Tibial nerve (tissue), 4 donors: ENCODE results near the gene CA11. TPM values are rescaled to one million over a fixed set of nuclear protein-coding genes. Genes with fewer than 3 reads are reported as not detected.

ENCODE experiments used
- DNase-seq, 2 donors: peaks; one replicate each; pipeline ENCODE4 v3.0.0-alpha.2; 2019; ENCODE audit warnings: low spot score in 2 of 2
- H3K27ac ChIP-seq, 4 donors: fragments of 200-600 bp; sonication (generic) in 3 of 4; one replicate each; pipeline ENCODE4 v1.5.1; 2017 to 2019; ENCODE audit warnings: mild to moderate bottlenecking in 1 of 4
- H3K27me3 ChIP-seq, 2 donors: fragments of 200-600 bp; sonication (generic) in 1 of 2; one replicate each; pipeline versions ENCODE4 v1.5.1 to v1.6.0; 2017 to 2019
- H3K36me3 ChIP-seq, 3 donors: fragments of 200-600 bp; sonication (generic); one replicate each; pipeline ENCODE4 v1.5.1; 2018 to 2019
- H3K4me1 ChIP-seq, 4 donors: fragments of 200-600 bp; sonication (generic) in 3 of 4; one replicate each; pipeline ENCODE4 v1.5.1; 2017 to 2019
- H3K4me3 ChIP-seq, 4 donors: fragments of 200-600 bp; sonication (generic) in 3 of 4; one replicate each; pipeline ENCODE4 v1.5.1; 2017 to 2019; ENCODE audit warnings: mild to moderate bottlenecking in 1 of 4, moderate library complexity in 1 of 4
- H3K9me3 ChIP-seq, 4 donors: fragments of 200-600 bp; sonication (generic) in 3 of 4; one replicate each; pipeline ENCODE4 v1.5.1; 2017 to 2019
- CTCF ChIP-seq, 5 experiments: fragments of 200-600 bp in 3 of 5; fragments of 450-650 bp in 2 of 5; sonication (generic) in 3 of 5; IDR thresholded peaks; one replicate each; pipeline ENCODE4 v1.5.1; 2016 to 2019; ENCODE audit warnings: antibody characterized with exemption in 5 of 5, mild to moderate bottlenecking in 3 of 5, moderate library complexity in 2 of 5
- EP300 ChIP-seq, 2 donors: sonication (generic); formaldehyde crosslinking; IDR thresholded peaks; one replicate each; pipeline ENCODE4 v1.6.1; 2017; ENCODE audit warnings: antibody characterized with exemption in 2 of 2, mild to moderate bottlenecking in 1 of 2
- POLR2A ChIP-seq, 2 donors: fragments of 450-650 bp; IDR thresholded peaks; one replicate each; pipeline ENCODE4 v1.6.1; 2017; ENCODE audit warnings: antibody characterized with exemption in 2 of 2, mild to moderate bottlenecking in 2 of 2, moderate library complexity in 2 of 2
- WGBS, 2 donors: methylation state at CpG; one replicate each; pipeline ENCODE4 v1.1.5; 2018; 5-methylcytosine and 5-hydroxymethylcytosine counted together
- total RNA-seq, 4 donors: library from RNA; depleted of rRNA; stranded (reverse); fragments of >200 nt; gene quantifications; one replicate each; pipeline ENCODE4 v1.1.0, GENCODE V29; 2016

The CA11 gene
- total RNA-seq, 4 donors from 2014 or later = 3.1 to 5.4 (median 4.0) TPM

- Histone ChIP-seq H3K9me3 (no peaks in the 10 kb centered on the region), H3K27ac (no peak overlapping the region), H3K4me3 (no peak overlapping the region), H3K27me3 (no peaks in the 10 kb centered on the region), H3K36me3 (no peaks in the 10 kb centered on the region), H3K4me1 (peaks cover 0 to 11% (median 6%) of the 10 kb centered on the region in 4 donors)
- TF ChIP-seq POLR2A (IDR thresholded peaks at IDR 0.05) (no peak), EP300 (IDR thresholded peaks at IDR 0.05) (no peak), CTCF (IDR thresholded peaks at IDR 0.05) (no peak)
- no peak for DNase-seq
- WGBS, 2 donors = 69 to 72% methylated on average over 25 of the region's 25 CpGs
These were observed 27.6 kb upstream of the CA11 start for GRCh38 chr19:48673436-48674100.

- TF ChIP-seq EP300 (IDR thresholded peaks at IDR 0.05) = no peak
- TF ChIP-seq CTCF (IDR thresholded peaks at IDR 0.05) = no peak
- TF ChIP-seq POLR2A (IDR thresholded peaks at IDR 0.05) = no peak
- no peaks in the 10 kb centered on the region for H3K36me3 ChIP-seq
- no peak within 1 kb of the TSS for H3K27ac ChIP-seq
- 63 to 76% methylated on average over 8 to 25 of the region's 25 CpGs for WGBS, 2 donors
- no peak for DNase-seq
- H3K4me1 ChIP-seq = peaks cover 0 to 11% (median 6%) of the 10 kb centered on the region in 4 donors
- H3K4me3 ChIP-seq = no peak within 1 kb of the TSS
- no peaks in the 10 kb centered on the region for H3K9me3 ChIP-seq
- no peaks in the 10 kb centered on the region for H3K27me3 ChIP-seq
These were observed 27.0 kb upstream of the CA11 start, which contains the start of gene NTN5 for GRCh38 chr19:48672994-48673393. Gene NTN5, minus strand, starts transcription at chr19:48673017. Its CDS starts 2,031 bp downstream, at chr19:48670986.

- no peak overlapping the region for H3K27ac ChIP-seq
- H3K4me1 ChIP-seq = peaks cover 0 to 11% (median 6%) of the 10 kb centered on the region in 4 donors
- DNase-seq = no peak
- no peaks in the 10 kb centered on the region for H3K9me3 ChIP-seq
- H3K4me3 ChIP-seq = no peak overlapping the region
- no peaks in the 10 kb centered on the region for H3K27me3 ChIP-seq
- no peaks in the 10 kb centered on the region for H3K36me3 ChIP-seq
- 61 to 68% methylated on average over 10 of the region's 10 CpGs for WGBS, 2 donors
- TF ChIP-seq POLR2A (IDR thresholded peaks at IDR 0.05) (no peak), EP300 (IDR thresholded peaks at IDR 0.05) (no peak), CTCF (IDR thresholded peaks at IDR 0.05) (no peak)
These were observed 25.5 kb upstream of the CA11 start for GRCh38 chr19:48671446-48671995.

- Histone ChIP-seq H3K27me3 (no peaks in the 10 kb centered on the region), H3K4me1 (peaks cover 0 to 10% (median 5%) of the 10 kb centered on the region in 4 donors), H3K27ac (no peak overlapping the region), H3K36me3 (no peaks in the 10 kb centered on the region), H3K4me3 (no peak overlapping the region), H3K9me3 (no peaks in the 10 kb centered on the region)
- 73 to 77% methylated on average over 17 to 20 of the region's 21 CpGs for WGBS, 2 donors
- TF ChIP-seq EP300 (IDR thresholded peaks at IDR 0.05) (no peak), CTCF (IDR thresholded peaks at IDR 0.05) (no peak), POLR2A (IDR thresholded peaks at IDR 0.05) (no peak)
- DNase-seq = no peak
These were observed 24.9 kb upstream of the CA11 start for GRCh38 chr19:48670699-48671445.
